Measurements from ENCODE around the gene AKR1C1. TPM values are rescaled to one million over a fixed set of nuclear protein-coding genes. Genes with fewer than 3 reads are reported as not detected.

AKR1C1 gene
- total RNA-seq, 2 donors from 2014 or later: 91.5 to 160 TPM

DNA sequence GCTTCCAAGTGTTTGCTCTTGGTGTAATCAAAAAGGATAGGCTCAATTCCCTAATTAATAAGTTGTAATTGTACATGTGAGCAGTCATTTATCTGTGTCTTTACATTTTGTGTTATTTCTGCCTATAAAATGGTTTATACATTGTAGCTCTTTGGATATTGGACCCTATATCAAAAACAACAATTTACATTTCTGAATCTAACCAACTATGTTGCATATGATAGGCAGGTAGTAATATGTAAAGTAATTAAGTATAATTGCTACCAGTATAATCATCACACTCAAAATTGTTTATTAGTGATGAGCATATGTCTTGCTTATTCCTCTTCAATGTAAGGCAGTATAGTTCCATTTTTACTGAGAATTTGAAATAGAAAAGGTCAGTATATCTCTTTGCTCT lies 13.8 kb downstream of the AKR1C1 start:
- Histone ChIP-seq H3K4me1 (ENCODE audit: control insufficient read depth in 1 of 2, low read depth in 2 of 2) (peaks cover 0 to 5% of the 10 kb centered on the region in 2 donors), H3K27ac (no peak overlapping the region), H3K27me3 (replicated peaks; ENCODE audit: insufficient read depth) (no peaks in the 10 kb centered on the region), H3K4me3 (no peak overlapping the region), H3K36me3 (no peaks in the 10 kb centered on the region), H3K9me3 (no peaks in the 10 kb centered on the region)
- ATAC-seq (ENCODE audit: insufficient number of reproducible peaks, low FRiP score, low read depth) (no peak), DNase-seq (ENCODE audit: low spot score) (no peak)
- TF ChIP-seq, protein P1, sequence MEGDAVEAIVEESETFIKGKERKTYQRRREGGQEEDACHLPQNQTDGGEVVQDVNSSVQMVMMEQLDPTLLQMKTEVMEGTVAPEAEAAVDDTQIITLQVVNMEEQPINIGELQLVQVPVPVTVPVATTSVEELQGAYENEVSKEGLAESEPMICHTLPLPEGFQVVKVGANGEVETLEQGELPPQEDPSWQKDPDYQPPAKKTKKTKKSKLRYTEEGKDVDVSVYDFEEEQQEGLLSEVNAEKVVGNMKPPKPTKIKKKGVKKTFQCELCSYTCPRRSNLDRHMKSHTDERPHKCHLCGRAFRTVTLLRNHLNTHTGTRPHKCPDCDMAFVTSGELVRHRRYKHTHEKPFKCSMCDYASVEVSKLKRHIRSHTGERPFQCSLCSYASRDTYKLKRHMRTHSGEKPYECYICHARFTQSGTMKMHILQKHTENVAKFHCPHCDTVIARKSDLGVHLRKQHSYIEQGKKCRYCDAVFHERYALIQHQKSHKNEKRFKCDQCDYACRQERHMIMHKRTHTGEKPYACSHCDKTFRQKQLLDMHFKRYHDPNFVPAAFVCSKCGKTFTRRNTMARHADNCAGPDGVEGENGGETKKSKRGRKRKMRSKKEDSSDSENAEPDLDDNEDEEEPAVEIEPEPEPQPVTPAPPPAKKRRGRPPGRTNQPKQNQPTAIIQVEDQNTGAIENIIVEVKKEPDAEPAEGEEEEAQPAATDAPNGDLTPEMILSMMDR (IDR thresholded peaks at IDR 0.05): no peak

DNA sequence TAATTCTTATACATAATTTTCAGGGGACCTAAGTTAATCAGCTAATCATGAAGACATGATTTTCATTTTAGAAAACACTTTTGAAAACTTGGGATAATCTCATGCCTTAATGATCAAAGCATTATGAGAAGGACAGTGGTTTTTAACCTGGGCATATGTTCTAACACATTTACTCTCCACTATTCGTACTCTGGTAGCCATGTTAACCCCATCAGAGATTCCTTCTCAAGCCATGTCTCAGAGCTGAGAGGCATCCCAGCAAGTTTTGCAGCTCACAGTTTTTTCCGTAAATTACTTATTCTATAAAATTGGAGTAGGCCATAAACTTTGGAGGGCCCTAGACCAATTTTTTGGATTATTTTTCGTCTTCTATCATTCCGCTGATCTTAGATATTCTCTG lies 15.7 kb downstream of the AKR1C1 start:
- no peaks in the 10 kb centered on the region for H3K36me3 ChIP-seq
- H3K9me3 ChIP-seq: no peaks in the 10 kb centered on the region
- H3K27ac ChIP-seq: no peak overlapping the region
- TF ChIP-seq, protein P1 (IDR thresholded peaks at IDR 0.05): no peak
- peaks cover 0 to 11% of the 10 kb centered on the region in 2 donors for H3K4me1 ChIP-seq (ENCODE audit: control insufficient read depth in 1 of 2, low read depth in 2 of 2)
- ATAC-seq (ENCODE audit: insufficient number of reproducible peaks, low FRiP score, low read depth) (no peak), DNase-seq (ENCODE audit: low spot score) (no peak)
- H3K4me3 ChIP-seq: no peak overlapping the region
- H3K27me3 ChIP-seq (replicated peaks; ENCODE audit: insufficient read depth): no peaks in the 10 kb centered on the region

DNA sequence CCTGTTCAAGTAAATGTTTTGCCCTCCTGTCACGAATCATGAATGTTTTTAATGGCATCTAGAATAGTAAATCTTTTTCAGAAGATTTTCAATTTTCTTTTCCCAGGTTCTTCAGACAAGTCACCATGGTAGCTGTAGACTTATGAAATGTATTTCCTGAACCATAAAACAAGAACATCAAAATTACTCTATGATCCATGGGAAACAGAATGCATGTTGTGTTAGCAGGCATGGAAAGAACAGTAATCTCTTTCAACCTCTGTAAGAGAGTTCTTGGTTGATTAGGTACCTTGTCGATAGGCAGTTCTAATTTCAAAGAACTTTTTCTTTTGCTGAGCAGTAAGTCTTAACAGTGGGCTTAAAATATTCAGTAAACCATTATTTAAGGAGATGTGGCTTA lies 17.6 kb downstream of the AKR1C1 start:
- no peak overlapping the region for H3K27ac ChIP-seq
- no peaks in the 10 kb centered on the region for H3K36me3 ChIP-seq
- no peaks in the 10 kb centered on the region for H3K9me3 ChIP-seq
- peaks cover 5 to 22% of the 10 kb centered on the region in 2 donors for H3K4me1 ChIP-seq (ENCODE audit: control insufficient read depth in 1 of 2, low read depth in 2 of 2)
- TF ChIP-seq, protein P1 (IDR thresholded peaks at IDR 0.05): no peak
- ATAC-seq (ENCODE audit: insufficient number of reproducible peaks, low FRiP score, low read depth): no peak
- no peaks in the 10 kb centered on the region for H3K27me3 ChIP-seq (replicated peaks; ENCODE audit: insufficient read depth)
- no peak for DNase-seq (ENCODE audit: low spot score)
- H3K4me3 ChIP-seq: no peak overlapping the region

DNA sequence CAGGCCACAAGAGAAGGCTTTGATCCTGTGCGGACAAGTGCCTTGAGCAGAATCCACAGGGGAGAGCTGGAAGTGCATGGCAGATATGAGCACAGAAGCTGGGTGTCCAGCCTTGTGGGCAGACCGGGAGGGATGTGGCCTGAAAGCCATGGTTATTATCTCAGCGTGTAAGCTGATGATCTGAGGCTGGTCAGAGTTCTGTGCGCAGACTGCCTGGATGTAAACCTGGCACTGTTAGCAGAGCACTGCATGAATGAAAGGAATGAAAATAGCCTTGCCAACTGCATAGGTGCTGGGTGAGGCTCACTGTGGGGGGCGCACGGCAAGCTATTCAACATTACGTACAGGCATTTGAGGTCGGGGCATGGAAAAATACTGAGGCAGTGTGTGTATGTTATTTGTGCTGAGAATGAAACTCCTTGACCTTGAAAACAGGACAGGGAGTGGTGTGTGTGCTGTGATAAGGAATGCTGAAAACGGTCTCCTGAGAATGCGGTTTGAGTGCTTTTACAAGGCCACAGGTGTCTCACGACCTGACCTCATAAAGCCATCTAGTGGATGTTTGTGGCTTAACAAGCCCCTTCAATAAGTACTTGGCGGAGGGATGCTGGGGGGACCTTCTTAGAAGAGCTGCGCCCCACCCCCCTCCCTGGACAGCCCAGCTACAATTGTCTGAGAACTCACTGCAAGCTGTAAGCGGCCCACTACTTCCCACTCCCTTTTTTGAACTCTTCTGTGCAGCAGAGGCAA lies 18.7 kb downstream of the AKR1C1 start:
- Histone ChIP-seq H3K9me3 (no peaks in the 10 kb centered on the region), H3K4me3 (no peak overlapping the region), H3K27me3 (replicated peaks; ENCODE audit: insufficient read depth) (no peaks in the 10 kb centered on the region), H3K27ac (peak overlapping the region in 1 of 2 donors; percentile 81), H3K4me1 (ENCODE audit: control insufficient read depth in 1 of 2, low read depth in 2 of 2) (peaks cover 5 to 22% of the 10 kb centered on the region in 2 donors), H3K36me3 (no peaks in the 10 kb centered on the region)
- no peak for DNase-seq (ENCODE audit: low spot score)
- ATAC-seq (ENCODE audit: insufficient number of reproducible peaks, low FRiP score, low read depth): no peak
- TF ChIP-seq, protein P1 (IDR thresholded peaks at IDR 0.05): peak; percentile 29

DNA sequence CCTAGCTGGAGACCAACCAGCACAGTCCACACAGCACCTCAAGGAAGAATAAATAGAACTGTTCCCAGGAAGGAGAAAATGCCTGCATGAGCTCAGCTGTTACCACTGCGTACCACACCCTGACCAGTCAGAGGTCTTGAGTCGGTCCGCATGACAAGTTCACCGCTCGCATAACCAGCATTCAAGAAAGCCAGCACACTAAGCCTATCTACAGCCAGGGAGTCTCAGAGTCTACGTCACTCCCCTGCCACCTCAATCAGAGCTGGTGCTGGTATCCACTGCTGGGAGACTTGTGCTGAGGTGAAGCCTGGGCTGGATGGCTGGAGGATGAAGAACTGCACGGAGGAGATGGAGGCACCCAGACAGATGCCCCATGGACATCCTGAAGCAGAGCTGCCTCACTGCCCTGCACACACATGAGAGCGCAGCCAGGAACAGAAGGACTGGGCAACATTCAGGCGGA lies 19.6 kb downstream of the AKR1C1 start:
- peak; percentile 62 for ATAC-seq (ENCODE audit: insufficient number of reproducible peaks, low FRiP score, low read depth)
- H3K36me3 ChIP-seq: no peaks in the 10 kb centered on the region
- DNase-seq (ENCODE audit: low spot score): no peak
- H3K27ac ChIP-seq: peak overlapping the region; percentile 54 to 81
- TF ChIP-seq, protein P1 (IDR thresholded peaks at IDR 0.05): no peak
- no peak overlapping the region for H3K4me3 ChIP-seq
- no peaks in the 10 kb centered on the region for H3K27me3 ChIP-seq (replicated peaks; ENCODE audit: insufficient read depth)
- H3K9me3 ChIP-seq: no peaks in the 10 kb centered on the region
- H3K4me1 ChIP-seq (ENCODE audit: control insufficient read depth in 1 of 2, low read depth in 2 of 2): peaks cover 5 to 22% of the 10 kb centered on the region in 2 donors

Measured in thoracic aorta (tissue), 2 donors.